Activated T-cell treated with anti-CD3 and anti-CD28 coated beads, Interleukin-2, amount 50 U/mL, for 48 hours (primary cell): ENCODE results near the gene LAIR2.
A peak's percentile ranks its signal among the peaks of the same experiment; 100 is the strongest.

Experiments
- DNase-seq, 2 experiments: peaks; one replicate each; pipeline ENCODE4 v3.0.0-alpha.2; 2020

The LAIR2 gene

GRCh38 chr19:54502518-54503048 lies at the start of gene LAIR2:
Gene LAIR2 (plus strand): TSS chr19:54502831. CDS start chr19:54502919, 88 bp downstream.
- DNase-seq: peak in 1 of 2 experiments; percentile 27

- no peak for DNase-seq
These were observed 48.5 kb upstream of the LAIR2 start for GRCh38 chr19:54453921-54454780.

- DNase-seq: no peak
These were observed 47.6 kb upstream of the LAIR2 start for GRCh38 chr19:54454781-54455675.

- DNase-seq: no peak
These were observed 46.7 kb upstream of the LAIR2 start for GRCh38 chr19:54455786-54456422.

GRCh38 chr19:54456423-54457373 lies 45.9 kb upstream of the LAIR2 start:
- DNase-seq: no peak

- DNase-seq: no peak
These were observed 44.6 kb upstream of the LAIR2 start for GRCh38 chr19:54457773-54458647.

- DNase-seq: no peak
These were observed 43.9 kb upstream of the LAIR2 start for GRCh38 chr19:54458648-54459281.

- no peak for DNase-seq
These were observed 43.1 kb upstream of the LAIR2 start for GRCh38 chr19:54459282-54460229.

GRCh38 chr19:54460230-54461005 lies 42.2 kb upstream of the LAIR2 start:
- no peak for DNase-seq

GRCh38 chr19:54461210-54461609 lies 41.4 kb upstream of the LAIR2 start:
- no peak for DNase-seq

GRCh38 chr19:54461613-54462012 lies 41.0 kb upstream of the LAIR2 start:
- DNase-seq: no peak

GRCh38 chr19:54462047-54462654 lies 40.5 kb upstream of the LAIR2 start:
- DNase-seq: no peak

GRCh38 chr19:54462655-54463530 lies 39.7 kb upstream of the LAIR2 start:
- peak; percentile 78 to 82 for DNase-seq

- DNase-seq: peak; percentile 97
These were observed 39.0 kb upstream of the LAIR2 start, which contains the start of gene LENG9 for GRCh38 chr19:54463531-54464043. Gene LENG9 (minus strand): TSS chr19:54463778. CDS start chr19:54463526, 252 bp downstream.

GRCh38 chr19:54464044-54464629 lies 38.5 kb upstream of the LAIR2 start:
- peak; percentile 94 for DNase-seq
